Stimulated activated CD4-positive, alpha-beta T cell treated with anti-CD3 and anti-CD28 coated beads, TNF-alpha, amount 100 ng/mL, for 1 hour (primary cell): ENCODE results near the gene CDCA3.
A peak's percentile ranks its signal among the peaks of the same experiment; 100 is the strongest.

Experiments
- DNase-seq, 3 donors: peaks; one replicate each; pipeline ENCODE4 v3.0.0-alpha.2; 2020; ENCODE audit warnings: low read depth in 3 of 3, low spot score in 1 of 3

The CDCA3 gene

DNA sequence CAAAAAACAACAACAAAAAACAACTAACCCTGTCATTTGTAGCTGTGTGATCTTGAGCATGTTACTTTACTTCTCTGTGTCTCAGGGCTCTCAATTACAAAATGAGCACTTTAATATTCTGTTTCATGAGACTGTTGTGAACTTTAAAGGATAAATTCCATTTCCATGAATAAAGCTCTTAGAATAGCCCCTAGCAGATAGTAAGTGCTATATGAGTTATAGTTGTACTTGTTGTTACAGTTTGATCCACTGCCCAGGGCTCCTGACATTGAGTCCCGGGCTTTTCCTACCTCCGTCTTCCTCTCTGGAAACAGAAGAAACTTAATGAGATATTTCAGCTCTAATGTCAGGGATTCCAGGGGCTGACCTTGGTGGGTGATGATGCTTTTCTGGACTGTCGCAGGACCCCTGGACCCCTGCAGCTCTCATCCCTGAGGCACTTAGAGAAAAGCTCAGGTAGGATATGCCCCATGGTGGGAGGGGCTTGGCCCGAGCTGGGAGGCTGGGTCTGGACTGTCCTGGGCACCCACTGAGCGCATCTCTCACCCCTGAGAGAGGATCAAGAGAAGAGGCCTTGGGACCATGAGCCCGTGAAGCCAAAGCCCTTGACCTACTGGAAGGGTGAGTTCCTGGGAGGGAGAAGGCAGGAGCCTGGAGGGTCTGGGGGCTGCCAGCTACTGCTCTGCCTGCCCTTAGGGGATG, 17.7 kb downstream of the CDCA3 start:
- DNase-seq = no peak

DNA sequence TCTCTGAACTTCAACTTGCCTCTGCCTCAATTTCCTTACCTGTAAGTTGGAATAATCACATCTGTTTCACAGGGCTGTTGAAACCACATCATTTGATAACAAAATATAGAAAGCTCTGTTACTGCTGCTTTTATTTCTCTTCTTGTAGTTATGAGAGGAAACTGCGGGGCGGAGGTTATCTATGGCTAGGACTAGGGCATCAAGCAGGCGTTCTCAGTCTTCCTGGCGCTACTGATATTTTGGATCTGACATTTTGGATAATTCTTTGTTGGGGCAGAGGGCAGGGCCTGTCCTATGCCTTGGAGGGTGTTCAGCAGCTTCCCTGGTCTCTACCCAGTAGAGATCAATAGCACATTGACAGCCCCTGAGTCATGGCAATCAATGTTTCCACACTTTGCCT, 19.0 kb downstream of the CDCA3 start:
- no peak for DNase-seq

DNA sequence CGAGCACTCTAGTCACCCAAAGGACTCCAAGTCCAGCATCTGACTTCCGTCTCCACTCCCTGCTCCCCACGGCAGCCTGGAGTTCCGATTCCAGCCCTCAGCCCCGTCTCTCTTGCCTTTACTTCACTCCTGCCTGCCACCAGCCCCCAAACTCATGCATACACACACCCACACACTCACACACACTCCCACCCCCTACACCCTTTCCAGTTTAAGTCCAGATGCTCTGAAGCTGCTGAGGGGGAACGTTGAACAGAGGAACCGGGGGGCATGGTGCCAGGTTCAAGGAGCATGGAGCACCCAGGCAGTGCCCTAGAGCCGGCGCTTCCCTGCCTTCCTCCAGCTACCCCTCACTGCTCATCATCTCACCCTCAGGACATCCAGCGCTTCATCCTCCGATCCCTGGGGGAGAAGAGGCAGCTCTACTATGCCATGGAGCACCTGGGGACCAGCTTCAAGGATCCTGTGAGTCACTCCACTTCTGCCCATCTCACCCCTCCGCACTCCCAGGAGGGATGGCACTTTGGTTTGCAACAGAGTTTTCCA, 19.6 kb downstream of the CDCA3 start:
- no peak for DNase-seq

DNA sequence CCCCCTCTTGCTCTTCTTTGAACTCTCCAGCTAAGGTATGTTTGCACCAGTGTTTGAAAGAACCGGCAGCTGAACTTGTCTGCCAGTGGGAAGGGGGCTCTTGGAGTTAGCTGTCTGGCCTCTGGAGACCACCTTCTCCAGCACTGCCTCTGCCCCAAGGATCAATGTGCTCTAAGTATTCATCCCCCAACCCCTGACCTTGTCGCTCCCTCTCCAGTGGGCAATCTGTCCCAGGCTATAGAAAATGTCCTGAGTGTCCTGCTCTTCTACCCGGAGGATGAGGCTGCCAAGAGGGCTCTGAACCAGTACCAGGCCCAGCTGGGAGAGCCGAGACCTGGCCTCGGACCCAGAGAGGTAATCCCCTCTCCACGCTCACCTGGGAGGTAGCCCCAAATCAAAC, 20.1 kb downstream of the CDCA3 start:
- no peak for DNase-seq

DNA sequence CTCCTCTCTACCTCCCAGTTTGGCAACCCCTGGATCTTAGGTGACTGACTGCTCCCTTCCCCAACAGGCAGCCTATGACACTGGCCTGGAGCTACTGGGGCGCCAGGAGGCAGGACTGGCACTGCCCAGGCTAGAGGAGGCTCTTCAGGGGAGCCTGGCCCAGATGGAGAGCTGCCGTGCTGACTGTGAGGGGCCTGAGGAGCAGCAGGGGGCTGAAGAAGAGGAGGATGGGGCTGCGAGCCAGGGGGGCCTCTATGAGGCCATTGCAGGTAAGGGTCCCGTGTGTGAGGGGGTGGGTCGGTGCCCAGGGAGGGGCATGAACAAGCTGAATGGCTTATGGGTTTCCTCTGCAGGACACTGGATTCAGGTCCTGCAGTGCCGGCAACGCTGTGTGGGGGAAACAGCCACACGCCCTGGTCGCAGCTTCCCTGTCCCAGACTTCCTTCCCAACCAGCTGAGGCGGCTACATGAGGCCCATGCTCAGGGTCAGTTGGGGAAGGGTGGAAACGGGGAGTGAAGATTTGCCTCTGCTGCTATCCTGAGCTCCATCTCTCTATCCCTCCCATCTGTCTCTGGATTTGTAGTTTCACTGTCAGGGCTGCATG, 20.7 kb downstream of the CDCA3 start:
- no peak for DNase-seq

DNA sequence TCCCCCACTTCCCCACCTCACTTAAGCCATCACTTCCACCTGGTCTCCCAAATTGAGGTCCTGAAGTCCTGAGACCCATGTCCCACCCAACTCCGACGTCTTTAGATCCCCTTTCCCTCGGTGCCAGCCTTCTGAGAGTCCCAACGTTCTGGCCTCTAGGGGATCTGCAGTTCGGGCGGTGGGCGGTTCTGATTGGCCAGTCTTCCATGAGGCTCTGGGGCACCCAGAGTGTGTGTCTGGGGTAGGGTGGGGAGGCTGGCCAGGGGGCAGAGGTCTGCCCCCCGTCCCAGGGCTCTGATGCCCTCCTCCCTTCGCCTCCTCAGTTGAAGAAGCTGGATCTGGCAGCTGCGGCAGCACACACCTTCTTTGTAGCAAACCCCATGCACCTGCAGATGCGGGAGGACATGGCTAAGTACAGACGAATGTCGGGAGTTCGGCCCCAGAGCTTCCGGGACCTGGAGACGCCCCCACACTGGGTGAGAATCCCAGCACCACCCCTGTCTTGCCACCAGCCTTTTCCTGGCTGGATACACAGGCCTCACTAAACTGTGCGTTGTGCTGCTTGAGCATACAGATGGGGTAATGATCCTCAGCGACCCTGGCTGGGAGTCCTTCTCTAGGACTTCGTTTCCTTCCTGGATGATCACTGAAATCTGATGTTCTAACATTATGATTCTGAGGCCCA, 21.4 kb downstream of the CDCA3 start:
- DNase-seq = no peak

DNA sequence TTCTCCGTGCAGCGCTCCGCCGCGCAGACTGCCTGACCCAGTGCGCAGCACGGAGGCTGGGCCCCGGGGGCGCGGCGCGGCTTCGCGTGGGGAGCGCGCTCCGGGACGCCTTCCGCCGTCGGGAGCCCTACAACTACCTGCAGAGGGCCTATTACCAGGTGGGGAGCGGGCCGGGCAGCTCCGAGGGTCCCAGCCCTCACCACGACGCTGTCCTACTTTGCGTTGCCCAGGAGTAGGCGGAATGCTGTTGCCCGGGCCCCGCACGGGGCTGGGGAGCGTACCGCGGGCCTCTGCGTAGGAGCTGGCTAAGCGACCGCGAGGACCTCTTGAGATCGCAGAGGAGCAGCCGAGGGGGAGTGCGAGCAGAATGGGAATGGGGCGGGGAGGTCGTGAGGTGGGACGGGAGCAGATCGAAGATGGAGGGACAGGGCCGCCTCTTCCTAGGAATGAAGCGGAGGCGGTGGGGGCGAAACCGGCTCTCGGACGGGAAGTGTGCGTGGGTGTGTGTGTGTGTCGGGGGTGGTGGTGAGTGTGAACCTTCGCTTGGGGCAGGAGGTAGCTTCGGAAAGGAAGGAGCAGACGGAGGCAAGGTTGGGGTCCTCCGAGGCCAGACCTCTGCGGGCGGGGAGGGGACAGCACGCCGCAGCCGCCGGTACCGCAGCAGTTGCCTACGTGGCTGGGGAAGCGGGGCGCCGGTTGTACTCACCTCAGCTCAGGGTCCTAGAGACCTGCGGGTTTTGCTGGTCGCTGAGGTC, 22.1 kb downstream of the CDCA3 start:
- peak in 1 of 3 donors; percentile 21 for DNase-seq

DNA sequence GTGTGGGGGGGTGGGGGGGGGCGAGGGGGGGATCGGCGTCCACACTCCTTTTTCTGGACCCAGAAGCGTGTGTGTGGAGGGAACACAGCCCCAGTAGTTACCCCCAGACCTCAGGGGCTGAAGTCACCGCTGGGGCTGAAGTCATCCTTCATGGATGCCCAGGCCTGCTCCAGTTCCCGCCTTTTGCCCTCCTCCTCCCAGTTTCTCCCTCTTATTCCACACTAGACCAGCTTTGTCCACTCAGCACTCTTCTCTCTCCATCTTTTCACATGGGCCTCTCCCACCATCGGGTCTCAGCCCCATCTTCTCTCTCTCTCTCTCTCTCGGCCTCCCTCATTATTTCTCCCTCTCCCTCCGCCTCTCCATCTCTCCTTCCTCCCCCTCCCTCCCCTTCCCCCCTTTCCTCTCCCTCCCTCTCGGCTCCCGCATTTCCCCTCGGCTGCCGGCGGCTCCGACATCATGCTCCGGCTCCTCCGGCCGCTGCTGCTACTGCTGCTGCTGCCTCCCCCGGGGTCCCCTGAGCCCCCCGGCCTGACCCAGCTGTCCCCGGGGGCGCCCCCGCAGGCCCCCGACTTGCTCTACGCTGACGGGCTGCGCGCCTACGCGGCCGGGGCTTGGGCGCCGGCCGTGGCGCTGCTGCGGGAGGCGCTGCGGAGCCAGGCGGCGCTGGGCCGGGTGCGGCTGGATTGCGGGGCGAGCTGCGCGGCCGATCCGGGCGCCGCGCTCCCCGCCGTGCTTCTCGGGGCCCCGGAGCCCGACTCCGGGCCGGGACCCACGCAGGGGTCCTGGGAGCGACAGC, 22.9 kb downstream of the CDCA3 start, which contains the start of gene P3H3:
Gene P3H3 (plus strand): TSS at position 426 of the 799 bp plus-strand sequence. CDS start 34 bp downstream, at position 460.
- DNase-seq = no peak

DNA sequence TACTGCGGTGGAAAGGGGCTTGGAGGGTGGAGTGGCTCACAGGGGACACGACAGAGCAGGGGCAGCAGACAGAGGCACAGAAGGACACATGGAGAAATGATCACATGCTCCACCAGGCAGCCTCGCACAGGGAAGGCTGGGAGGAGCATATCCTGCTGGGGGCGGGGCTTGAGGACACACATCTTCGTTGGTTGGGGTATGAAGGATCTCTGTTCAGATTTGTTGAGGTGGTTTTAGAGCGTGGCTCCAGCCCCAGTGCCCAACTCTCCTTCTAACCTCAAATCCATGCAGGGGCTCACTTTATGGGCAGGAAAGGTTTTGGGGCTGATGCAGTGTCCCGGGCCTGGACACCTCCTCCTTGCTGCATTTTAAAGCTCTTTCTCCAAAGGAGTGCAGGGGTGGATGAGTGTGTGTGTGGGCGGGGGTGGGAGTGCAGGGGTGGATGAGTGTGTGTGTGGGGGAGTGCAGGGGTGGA, 23.6 kb downstream of the CDCA3 start:
- DNase-seq = peak in 1 of 3 donors; percentile 36

DNA sequence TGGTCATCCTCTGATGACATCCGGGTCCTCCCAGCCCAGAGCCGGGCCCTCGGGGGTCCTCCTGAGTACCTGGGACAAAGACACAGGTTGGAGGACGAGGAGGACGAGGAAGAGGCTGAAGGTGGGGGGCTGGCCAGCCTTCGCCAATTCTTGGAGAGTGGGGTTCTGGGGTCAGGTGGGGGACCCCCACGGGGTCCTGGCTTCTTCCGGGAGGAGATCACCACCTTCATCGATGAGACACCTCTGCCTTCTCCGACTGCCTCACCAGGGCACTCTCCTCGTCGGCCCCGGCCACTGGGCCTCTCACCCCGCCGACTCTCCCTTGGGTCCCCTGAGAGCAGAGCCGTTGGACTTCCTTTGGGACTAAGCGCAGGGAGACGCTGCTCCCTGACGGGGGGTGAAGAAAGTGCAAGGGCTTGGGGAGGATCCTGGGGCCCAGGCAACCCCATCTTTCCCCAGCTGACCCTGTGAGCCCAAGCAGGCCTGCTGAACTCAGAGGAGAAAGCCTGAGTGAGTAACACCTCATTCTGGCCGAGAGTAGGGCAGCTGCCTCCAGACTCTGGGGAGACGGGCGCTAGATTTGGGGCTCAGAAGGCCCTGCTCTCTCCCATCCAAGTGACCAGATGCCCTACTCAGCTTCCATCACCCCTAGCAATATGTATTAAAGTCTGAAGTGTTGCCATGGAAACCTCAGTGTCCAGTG, 24.2 kb downstream of the CDCA3 start:
- DNase-seq = no peak

DNA sequence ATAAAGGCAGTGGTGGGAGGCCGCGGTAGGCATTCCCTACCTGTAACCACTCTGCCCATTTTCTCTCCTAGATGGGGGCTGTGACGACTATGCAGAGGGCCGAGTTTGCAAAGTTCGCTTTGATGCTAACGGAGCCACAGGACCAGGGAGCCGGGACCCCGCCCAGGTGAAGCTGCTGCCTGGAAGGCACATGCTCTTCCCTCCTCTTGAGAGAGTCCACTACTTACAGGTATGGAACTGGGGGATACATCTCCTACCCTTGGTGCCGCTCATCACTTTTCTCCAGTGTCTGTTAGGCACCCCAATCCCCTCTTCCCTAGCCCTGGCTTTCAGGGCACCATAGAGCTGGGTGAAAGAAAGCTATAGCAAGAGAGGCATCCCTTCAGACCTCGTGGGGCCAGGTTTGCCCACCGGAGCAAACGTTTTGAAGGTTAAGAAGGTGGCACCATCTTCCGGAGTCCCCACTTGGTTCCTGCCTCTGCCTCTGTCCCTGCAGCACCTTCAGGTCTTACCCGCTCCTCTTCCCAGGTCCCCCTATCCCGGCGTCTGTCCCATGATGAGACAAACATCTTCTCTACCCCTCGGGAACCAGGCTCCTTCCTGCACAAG, 24.9 kb downstream of the CDCA3 start:
- DNase-seq = no peak

DNA sequence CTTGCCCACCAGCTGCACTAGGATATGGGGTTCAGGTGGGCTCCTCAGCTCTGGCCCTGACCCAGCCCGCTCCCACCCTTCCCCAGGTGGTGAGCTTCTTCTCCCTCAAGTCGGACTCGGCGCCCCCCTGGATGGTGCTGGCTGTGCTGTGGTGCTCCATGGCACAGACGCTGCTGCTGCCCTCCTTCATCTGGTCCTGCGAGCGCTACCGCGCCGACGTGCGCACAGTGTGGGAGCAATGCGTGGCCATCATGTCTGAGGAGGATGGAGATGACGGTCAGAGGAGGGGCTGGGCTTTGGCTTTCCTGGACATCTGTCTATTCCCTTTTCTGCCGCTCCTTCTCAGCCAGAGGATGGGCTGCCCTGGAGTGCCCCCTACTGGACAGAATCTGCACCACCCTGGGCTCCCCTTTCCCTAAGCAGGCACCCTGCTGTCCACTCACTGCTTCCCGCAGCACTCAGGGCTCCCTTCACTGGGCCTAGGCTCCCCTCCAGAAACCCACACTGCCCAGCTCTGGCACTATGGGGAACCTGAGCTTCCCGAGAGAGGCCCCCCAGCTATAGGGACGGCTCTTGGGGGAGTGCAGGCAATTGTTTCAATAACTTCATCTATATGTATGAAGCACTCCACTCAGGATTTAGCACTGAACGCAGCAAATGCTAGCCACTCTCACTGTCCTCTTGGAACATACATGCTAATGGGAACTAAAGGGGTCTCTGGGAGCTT, 25.5 kb downstream of the CDCA3 start:
- DNase-seq = peak; percentile 47 to 81 (median 69)

DNA sequence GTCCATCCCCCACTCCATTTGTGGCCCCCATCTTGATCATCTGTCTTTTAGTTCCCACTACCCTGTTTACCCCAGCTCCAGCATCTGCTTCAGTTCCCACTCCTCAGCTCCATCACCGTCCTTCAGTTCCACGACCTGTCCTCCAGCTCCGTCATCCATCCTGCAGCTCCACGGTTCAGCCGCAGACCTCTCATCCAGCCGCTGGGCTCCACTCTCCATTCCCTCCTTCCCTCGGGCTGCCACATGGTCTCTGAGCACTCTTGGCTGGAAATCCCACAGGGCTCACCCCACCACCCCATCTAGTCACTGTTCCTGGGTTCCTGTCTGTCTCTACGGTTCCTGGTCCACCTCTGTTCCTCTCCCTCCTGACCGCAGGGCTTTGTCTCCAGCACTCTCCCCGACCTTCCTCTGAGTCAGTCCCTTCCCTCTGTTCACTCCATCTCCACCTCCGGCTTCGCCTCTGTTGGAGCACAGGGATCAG, 26.1 kb downstream of the CDCA3 start:
- DNase-seq = no peak

DNA sequence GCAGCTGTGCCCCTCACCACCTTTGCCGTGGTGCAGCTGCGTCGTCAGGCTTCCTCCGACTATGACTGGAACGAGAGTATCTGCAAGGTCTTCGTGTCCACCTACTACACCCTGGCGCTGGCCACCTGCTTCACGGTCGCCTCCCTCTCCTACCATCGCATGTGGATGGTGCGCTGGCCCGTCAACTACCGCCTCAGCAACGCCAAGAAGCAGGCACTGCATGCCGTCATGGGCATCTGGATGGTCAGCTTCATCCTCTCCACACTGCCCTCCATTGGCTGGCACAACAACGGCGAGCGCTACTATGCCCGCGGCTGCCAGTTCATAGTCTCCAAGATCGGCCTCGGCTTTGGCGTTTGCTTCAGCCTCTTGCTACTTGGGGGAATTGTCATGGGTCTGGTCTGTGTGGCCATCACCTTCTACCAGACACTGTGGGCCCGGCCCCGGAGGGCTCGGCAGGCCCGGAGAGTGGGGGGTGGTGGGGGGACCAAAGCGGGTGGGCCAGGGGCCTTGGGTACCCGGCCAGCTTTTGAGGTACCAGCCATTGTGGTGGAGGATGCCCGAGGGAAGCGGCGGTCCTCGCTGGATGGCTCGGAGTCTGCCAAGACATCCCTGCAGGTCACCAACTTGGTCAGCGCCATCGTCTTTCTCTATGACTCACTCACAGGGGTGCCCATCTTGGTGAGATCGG, 26.9 kb downstream of the CDCA3 start:
- no peak for DNase-seq

DNA sequence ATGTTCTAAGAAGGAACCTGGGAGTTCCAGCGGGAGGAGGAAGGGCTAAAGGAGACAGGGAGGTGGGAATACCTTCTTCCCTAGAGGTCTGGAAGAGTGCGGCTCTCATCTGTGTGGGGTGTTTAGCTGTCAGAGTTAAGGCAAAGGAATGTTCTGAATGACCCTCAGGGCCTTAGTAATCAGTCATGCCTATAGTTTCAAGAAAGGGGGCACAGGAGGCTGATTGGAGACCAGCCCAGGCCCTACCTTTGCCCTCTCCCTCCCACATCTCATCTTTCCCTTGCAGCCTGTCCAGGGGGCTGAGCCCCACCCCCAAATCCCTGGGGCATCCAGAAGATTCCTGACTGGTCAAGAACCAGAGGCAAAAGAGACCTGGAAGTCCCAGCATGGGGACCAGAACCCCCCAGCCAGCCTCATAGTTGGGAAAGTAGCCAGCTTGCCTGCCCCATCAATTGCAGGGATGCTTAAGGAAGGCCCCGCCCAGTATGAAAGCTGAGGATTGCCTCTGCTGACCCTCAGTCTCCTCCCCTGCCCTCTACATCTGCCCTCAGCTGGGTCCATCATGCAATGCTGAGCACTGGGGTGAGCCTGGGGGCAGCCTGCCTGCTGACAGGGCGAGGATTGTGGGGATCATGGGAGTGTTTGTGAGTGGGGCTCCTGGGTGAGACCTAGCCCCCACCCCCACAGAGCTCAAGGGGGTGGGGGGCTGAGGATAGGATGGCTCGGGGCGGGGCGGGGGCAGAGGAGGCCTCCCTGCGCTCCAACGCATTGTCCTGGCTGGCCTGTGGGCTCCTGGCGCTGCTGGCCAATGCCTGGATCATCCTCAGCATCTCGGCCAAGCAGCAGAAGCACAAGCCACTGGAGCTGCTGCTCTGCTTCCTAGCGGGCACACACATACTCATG, 27.7 kb downstream of the CDCA3 start:
- no peak for DNase-seq

DNA sequence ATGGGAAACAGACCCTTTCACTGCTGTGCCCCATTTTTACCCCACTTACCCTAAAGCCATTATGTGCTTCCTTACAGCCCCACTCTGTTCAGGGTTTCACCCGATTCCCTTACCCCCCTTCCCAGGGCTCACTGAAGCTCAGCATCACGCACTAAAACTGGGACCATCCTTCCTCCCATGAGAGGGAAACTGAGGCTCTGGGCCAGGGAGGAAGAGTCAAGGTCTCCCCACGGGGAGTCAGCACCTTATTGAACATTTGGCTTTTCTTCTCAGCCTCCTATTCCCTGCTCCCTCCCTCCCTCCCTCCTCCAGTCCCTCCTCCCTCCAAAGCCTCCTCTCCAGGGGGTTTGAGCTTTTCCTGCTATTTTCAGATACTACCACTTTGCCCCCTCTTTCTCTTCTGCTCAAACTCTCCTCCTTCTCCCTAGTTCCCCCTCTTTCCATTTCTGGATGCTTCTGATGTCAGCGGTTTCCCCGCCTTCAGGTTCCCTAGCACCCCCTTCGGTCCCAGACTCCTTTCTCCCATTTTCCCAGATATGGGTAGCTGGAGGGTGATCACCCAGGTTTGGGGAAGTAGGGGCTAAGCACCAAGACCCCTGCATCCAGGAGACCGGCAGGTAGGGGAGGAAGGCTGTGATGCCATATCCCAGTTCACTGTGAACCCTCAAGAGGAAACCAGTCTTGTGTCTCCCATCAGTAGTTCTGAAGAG, 28.5 kb downstream of the CDCA3 start:
- no peak for DNase-seq
